ENCODE results near the gene C2CD2L.
A peak's percentile ranks its signal among the peaks of the same experiment; 100 is the strongest.
"Not testable (repeated sequence)": the region's sequence is repeated elsewhere in the genome, so short reads cannot be mapped to it uniquely, and the experiment has no call there.

Gene C2CD2L

DNA sequence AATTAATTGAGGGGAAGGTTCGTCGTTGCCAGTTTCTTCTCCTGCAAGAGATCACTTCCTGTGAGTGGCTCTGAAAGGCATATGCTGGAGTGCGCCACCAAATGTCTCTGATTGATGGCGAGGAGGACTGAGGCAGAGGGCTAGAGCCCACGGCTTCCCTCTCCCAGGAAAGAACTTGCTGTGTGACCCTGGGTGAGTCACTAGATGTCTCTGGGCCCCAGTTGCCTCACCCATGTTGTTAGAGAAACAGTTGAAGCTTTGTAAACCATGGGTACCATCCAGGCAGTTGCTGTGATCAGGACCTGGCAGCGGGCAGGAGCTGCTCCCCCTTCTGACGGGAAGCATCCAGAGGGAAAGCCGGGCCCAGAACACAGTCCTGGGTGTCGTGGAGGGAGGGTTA lies 44.9 kb downstream of the C2CD2L start:
- DNase-seq (ENCODE audit: low read depth), result no peak

DNA sequence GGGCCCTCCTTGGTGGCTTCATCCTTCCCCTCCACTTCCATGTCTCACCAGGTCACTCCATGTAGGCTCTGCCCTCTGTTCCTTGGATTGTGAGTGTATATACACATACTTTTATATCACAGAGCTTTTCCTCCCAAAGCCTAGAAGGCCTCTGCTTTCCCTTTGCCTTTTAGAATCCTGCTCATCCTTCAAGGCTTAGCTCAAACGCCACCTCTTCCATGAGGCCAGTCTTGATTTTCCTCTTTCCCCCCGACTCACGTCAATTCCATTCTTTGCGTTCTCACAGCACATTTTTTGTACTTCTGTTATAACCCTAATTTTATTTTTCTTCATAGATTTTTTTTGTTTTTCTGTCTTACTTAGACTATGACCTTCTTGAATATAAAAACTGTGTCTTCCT lies 45.5 kb downstream of the C2CD2L start:
- no peak for DNase-seq (ENCODE audit: low read depth)

DNA sequence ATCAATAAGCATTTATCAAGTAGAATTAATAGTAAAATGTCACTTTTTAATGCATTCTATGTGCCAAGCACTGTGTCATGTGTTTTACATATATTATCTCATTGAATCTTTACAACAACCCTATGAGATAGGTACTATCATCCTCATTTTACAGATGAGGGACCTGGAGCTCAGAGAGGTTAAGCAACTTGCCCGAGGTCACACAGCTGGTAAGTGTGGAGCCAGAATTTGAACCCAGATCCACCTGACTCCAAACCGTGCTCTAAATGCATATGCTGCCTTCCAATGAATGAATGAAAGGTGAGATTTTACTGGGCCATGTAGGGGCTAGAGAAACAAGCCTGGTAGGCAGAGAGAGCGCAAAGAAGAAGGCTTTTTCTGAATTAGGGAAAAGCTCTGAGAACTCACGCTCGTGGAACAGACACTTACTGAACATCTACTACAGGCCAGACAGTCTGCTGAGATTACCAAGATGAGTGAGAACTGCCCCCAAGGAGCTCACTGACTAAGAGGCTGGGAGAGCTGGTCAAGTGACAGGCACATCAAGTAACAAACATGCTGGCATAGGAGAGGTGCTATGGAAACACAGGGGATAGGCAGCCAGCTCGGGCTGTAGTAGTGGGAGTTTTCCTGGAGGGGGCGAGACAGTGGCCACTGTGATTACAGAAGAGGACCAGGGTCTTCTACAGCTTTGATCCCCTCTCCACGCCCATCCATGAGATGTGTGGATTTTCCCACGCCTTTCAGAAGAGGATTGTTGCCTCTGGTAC lies 46.1 kb downstream of the C2CD2L start:
- DNase-seq (ENCODE audit: low read depth), result no peak

DNA sequence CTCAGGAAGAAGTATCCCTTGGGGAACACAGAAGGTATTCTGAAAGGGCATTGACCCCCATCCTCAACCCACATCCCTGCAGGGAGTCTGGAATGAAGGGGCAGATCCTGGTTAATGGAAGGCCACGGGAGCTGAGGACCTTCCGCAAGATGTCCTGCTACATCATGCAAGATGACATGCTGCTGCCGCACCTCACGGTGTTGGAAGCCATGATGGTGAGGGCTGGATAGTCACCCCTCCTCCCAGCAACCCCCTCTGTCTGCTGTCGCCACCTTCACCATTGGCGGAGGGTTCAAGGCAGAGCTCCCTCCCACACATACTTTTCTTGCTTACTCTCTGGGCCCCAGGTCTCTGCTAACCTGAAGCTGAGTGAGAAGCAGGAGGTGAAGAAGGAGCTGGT lies 47.0 kb downstream of the C2CD2L start:
- no peak for DNase-seq (ENCODE audit: low read depth)

DNA sequence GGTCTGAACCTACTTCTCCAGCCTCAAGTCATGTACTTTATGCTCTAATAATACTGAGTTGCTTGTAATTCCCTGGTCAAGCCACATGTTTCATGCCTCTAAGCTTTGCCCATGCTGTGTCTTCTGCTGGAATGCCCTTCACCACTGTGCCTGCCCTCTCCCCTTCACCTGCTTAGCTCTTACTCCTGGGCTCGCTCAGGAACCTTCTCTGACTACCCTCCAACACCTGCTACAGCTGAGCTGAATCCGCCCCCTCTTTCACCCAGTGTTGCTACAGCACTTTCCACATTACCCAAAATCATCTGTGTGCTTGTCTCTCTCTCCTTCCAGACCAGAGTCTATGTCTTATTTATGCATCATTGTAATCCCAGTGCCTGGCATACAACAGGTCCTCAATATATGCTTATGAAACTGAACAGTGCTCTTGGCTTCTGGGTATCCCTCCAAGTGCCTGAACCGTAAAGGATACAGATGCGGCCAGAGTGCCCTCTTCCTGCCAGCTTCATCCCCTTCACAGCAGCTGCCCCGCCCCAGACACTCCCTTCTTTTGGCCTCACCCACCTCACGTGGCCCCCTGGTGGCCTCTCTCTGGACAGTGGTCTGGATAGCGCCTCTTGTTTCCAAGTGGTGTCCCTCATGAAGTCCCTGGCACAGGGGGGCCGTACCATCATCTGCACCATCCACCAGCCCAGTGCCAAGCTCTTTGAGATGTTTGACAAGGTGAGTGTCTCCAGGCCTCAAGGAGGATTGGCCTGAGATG lies 48.8 kb downstream of the C2CD2L start:
- DNase-seq (ENCODE audit: low read depth), result no peak

DNA sequence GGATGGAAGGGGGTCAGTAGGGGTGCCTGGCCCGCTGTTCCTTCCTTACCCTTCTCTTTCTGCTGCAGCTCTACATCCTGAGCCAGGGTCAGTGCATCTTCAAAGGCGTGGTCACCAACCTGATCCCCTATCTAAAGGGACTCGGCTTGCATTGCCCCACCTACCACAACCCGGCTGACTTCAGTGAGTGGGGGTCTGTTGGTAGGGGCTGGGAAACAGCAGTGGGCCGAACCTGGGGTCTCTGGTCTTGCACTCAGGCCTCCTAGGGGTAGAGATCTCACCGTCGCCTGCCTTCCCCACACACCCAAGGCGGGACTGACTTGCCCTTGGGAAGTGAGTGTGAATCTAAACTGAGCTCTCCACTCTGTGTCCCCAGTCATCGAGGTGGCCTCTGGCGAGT lies 49.4 kb downstream of the C2CD2L start:
- no peak for DNase-seq (ENCODE audit: low read depth)

DNA sequence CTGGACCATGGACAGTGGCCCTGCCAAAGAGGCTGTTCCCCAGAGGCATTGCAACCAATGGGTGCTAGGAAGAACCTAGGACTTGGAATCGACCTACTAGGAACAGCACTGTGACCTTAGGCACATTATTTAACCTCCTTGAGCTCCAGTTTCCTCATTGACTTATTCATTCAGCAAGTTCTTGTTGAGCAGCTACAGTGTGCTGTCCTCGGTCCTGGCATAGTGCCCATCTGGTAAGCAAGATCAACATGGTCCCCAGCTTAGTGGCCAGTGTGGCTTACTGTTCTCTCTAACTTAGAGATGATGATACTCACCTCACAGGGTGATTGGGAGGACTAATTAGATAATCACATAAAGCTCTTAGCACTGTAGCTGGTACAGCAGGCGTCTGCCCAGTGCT lies 49.9 kb downstream of the C2CD2L start:
- DNase-seq (ENCODE audit: low read depth), result no peak

DNA sequence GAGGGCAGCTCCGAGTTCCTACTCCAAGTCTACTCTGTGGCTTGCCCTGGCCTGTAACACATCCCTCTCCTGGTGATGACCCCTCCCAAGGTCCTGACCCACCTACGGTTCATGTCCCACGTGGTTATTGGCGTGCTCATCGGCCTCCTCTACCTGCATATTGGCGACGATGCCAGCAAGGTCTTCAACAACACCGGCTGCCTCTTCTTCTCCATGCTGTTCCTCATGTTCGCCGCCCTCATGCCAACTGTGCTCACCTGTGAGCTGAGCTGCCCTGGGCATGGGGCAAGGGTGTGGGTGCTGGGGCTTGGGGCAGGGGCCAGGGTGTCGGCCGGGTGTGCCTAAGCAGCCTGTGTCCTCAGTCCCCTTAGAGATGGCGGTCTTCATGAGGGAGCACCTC lies 51.3 kb downstream of the C2CD2L start:
- DNase-seq (ENCODE audit: low read depth), result no peak

DNA sequence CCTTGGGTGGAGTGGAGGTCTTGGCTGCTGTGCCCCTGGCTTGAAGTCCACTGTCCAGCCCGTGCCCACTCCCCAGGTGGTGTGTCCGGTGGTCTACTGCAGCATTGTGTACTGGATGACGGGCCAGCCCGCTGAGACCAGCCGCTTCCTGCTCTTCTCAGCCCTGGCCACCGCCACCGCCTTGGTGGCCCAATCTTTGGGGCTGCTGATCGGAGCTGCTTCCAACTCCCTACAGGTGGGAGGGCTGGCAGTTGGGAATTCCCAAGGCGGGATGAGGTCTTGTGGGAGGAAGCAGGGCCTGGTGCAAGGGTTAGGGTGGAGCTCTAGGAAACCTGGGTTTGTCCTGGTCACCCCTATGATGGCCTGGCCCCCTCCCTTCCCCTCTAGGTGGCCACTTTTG lies 53.0 kb downstream of the C2CD2L start:
- DNase-seq (ENCODE audit: low read depth), result no peak

DNA sequence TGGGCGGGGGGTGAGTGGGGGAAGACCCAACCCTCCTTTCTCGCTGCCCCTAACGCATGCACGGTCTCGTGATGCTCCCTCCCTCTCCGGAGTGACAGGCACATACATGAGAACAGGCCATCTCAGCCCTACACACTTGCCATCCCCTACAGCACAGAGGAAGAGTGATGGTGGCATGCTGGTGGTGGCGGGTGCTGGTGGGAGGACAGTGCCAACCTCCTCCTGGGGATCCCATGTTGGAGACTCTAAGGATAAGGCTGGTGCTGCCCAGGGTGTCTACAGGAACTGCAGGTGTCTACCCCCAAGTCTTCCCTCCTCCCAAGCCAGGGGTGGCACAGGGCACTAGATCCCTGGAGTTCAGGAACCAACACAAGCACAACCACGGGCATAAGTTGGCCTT lies 54.7 kb downstream of the C2CD2L start:
- DNase-seq (ENCODE audit: low read depth), result no peak

DNA sequence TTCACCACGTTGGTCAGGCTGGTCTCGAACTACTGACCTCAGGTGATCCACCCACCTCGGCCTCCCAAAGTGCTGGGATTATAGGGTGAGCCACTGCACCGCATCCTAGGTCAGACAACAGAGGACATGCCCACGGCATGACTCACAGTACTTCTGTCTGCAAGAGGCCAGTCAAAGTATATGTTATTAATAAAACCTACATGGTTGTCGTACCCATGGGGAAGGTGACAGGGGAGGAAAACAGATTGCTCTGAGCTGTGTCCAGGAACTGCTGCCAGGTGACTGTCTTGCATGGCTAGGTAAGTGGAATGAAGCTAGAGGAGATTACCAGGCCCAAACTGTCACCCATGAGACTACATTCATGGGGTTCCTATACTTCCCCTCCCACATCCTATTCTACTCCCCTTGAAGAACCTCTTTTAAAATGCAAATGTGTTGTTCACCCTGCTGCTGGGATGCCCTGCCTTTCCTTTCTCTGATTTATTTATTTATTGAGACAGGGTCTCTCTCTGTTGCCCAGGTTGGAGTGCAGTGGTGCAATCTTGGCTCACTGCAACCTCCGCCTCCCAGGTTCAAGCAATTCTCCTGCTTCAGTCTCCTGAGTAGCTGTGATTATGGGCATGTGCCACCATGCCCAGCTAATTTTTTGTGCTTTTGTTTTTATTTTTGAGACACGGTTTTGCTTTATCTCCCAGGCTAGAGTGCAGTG lies 59.4 kb downstream of the C2CD2L start:
- DNase-seq (ENCODE audit: low read depth), result peak; percentile 15

DNA sequence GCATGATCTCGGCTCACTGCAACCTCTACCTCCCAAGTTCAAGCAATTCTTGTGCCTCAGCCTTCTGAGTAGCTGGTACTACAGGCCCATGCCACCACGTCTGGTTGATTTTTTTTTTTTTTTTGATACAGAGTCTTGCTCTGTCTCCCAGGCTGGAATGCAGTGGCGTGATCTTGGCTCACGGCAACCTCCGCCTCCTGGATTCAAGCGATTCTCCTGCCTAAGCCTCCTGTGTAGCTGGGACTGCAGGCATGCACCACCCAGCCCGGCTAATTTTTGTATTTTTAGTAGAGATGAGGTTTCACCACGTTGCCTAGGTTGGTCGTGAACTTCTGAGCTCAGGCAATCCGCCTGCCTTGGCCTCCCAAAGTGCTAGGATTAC lies 59.9 kb downstream of the C2CD2L start:
- not testable (repeated sequence) for DNase-seq (ENCODE audit: low read depth)

DNA sequence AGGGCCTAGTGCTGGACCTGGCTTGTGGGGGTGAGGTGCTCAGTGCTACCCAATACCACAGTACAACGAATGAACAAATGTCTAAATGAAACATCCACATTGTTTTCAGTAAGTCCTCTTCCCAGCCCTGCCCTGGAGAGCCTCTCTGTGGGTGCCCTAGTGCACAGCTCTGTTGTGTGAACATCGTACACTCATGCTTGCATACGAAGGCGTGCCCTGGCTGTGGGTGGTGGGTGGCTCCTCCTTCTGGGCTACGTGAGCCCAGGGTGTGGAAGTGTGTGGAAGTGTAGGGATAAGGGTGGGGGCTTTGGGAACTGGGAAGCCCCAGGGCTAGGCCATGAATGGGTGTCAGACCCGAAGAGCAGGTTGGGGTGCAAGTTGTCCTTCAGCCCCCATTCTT lies 60.8 kb downstream of the C2CD2L start:
- no peak for DNase-seq (ENCODE audit: low read depth)

All from fibroblast of gingiva (primary cell).